ENCODE results near the gene MAP10.
A peak's percentile ranks its signal among the peaks of the same experiment; 100 is the strongest.
"Not testable (repeated sequence)": the region's sequence is repeated elsewhere in the genome, so short reads cannot be mapped to it uniquely, and the experiment has no call there.

The MAP10 gene, protein sequence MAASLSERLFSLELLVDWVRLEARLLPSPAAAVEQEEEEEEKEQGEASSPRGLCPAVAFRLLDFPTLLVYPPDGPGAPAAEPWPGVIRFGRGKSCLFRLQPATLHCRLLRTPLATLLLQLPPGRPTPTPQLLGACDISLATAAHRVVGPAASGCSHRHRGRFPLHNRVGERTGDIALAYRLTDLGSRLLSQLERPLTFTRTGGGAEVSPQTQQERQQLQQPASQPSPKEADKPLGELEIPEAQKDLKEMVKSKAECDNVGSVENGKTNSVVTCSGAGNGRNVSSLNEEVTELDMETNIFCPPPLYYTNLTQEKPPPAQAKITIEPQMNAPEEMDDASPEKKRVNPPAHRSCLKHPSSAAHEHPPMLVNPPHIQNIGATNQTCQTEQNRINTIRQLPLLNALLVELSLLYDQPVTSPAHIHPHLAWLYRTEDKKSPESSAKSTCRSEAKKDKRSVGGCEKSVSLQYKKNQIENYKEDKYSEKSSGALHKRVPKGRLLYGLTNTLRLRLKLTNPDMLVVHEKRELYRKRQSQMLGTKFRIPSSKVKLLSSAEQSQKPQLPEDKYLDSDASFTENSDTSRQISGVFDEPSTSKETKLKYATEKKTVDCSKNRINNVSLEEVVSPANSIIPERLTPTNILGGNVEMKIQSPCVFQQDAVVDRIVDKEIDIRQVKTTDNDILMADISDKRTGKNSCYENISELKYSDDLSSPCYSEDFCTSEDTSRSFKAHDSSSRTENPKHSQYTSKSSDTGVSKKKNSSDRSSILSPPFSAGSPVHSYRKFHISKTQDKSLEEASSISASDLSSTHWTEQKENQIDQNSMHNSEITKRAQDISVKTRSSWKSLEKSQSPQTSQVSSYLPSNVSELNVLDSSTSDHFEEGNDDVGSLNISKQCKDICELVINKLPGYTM

DNA sequence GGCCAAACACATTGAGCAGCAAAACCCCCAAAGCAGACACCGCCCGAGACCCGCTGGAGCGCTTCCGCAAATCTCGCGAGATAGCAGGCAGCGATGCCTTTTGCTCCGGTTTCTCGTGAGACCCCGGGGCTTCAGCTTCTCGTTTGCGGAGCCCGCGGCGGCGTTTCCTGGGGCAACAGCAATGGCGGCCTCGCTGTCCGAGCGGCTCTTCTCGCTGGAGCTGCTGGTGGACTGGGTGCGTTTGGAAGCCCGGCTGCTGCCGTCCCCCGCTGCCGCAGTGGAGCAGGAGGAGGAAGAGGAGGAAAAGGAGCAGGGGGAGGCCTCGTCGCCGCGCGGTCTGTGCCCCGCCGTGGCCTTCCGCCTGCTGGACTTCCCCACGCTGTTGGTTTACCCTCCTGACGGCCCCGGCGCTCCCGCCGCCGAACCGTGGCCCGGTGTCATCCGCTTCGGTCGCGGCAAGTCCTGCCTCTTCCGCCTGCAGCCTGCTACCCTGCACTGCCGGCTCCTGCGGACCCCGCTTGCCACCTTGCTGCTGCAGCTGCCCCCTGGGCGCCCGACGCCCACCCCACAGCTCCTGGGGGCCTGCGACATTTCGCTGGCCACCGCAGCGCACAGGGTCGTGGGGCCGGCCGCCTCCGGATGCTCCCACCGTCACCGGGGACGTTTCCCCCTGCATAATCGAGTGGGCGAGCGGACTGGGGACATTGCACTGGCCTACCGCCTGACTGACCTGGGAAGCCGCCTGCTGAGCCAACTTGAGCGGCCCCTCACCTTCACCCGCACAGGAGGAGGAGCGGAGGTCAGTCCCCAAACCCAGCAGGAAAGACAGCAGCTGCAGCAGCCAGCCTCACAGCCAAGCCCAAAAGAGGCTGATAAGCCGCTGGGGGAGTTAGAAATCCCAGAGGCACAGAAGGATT, at the start of gene MAP10:
MAP10 (plus strand) TSS at position 148 of the 917 bp plus-strand sequence; CDS start at position 182, 34 bp downstream.
- DNase-seq (ENCODE audit: low read depth), result peak; percentile 46

DNA sequence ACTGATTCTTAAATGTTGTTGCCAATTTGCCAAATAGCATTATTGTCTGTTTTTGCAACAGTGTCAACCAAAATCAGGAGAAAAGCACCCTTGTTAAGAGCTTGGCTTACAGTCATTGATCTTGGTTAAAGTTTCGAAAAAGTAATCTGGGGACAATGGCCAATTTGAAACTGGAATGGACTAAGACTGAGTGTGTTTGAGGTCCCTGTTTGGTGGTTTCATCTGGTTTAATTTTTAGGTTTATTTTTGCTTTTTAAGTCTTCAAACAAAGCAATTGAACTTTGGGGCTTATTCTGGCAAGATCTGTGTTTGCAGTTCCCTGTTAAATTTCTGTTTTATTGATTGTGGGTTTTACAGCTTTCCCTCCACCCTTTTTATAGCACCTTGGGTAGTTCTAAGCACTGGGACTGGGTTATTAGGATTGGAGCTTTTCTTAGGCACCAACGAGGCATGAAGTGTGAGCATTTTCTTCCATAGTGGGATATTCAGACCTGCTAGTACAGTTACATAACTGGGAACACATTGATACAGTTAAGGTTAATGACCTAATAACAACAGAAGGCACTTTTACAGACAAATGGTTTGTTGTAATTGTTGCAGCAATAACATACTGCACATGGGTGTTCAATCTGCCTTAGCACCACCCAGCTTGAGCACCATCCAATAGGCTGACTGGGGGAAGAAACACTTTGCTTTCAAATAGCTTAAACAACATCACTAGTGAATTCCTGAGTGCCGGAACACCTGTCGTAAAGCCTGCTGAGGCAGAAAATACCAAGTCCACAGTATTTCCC, 40.6 kb upstream of the MAP10 start:
- DNase-seq (ENCODE audit: low read depth), result no peak

DNA sequence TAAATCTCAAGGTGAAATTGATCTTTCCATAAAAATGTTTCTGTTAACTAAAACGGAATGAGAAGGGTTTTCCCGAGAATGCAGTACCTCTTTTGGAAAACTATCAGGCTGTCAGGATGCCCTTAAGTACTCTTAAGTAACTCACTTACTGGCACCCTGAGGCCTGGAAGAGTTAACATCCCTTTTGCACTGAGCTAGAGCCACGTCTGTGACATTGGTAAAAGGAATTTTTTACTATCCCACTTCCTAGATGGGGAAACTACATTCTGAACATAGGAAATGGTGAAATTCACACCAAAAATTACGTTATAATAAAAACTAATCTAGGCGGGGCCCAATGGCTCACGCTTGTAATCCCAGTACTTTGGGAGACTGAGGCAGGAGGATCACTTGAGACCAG, 39.7 kb upstream of the MAP10 start:
- no peak for DNase-seq (ENCODE audit: low read depth)

DNA sequence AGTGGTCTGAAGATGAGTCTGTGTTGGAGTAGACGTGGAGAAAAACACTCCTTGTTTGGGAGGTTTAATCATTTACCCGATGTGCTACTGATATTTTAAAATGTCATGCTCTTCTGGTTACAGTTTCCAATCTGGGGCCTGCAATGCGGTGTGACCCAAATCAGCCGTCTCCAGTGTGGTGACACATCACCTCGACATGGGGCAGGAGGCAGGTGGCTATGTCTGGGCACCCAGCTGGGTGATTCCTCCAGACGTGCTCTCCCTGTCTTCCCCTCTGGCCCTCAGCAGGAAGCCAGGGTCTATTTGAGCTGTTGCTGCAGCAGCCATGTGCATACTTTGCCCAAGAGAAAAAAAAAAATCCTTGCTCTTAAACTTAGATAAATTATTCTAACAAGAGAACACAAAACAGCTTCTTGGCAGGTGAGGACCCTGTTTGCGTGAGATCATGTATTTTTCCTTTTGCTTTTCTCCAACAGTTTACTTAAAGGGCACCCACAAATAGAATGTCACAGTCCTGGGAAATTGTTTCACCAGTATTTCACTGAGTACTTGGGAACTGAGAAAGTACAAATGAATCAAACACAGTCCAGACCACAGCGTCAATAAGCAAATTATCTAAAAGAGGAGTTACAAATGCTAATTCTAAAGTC, 38.9 kb upstream of the MAP10 start:
- DNase-seq (ENCODE audit: low read depth), result no peak

DNA sequence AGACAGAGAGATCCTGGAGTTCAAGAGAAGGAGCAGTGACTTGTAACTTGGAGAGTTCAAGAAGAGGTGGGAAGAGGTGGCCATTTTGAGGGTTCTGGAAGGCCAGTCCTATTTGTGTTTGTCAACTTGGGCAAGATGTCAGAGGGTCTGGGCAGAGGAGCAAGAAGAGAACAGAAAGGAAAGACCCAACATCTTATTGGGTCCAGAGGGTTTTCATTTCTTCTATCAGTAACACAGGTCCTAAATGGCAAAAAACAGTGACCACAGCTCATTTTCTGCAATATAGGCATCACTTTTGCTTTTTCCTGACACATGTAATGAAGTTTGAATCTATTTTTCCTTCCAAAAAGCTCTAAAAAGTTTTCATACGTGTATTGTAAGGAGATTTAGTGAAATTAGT, 38.3 kb upstream of the MAP10 start:
- DNase-seq (ENCODE audit: low read depth), result no peak

DNA sequence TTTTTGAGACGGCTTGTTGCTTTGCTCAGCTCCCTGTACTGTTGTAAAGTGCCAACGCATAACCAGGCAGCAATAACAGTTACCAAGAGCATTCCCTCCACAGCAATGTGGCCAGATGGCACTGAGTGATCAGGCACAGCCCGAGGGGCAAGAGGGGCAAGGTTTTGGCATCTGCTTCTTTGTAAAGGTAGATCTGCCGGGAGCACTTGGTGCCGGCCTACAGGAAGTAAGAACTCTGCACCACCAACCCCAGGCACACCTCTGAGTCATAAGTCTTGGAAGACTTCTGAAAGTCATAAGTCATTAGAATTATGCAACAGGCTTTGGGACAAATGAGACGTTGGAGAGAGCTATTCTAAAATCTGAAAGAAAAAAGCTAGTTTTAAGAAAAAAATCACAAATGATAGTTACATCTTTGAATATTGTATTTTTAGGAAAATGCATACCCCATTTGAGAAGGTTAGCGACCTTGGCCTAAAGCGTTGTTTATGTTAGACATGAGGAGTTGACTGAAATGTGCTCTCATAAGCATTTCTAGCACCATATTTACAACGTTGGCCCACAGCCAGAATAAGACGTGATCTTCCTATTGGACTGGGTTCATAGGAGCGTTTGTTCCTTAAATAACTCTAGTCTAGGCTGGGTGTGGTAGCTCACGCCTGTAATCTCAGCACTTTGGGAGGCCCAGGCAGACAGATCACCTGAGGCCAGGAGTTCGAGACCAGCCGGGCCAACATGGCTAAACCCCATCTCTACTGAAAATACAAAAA, 37.7 kb upstream of the MAP10 start:
- no peak for DNase-seq (ENCODE audit: low read depth)

DNA sequence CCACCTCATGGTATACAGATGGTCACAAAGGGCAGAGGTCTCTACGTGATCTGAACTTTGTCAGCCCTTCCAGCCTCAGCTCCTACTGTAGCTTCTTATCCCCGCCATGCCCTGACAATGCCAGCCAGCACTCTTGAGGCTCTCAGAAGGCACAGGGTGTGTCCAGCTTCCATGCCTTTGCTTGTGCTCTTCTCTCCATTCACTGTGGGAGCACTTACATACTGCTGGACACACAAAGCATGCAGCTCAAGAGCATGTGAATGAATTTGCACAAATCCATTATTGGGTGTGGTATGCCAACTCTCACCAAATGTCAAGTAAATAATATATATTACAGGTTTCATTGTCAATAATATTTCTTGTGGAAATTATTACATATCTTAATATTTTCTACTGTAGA, 36.4 kb upstream of the MAP10 start:
- DNase-seq (ENCODE audit: low read depth), result no peak

DNA sequence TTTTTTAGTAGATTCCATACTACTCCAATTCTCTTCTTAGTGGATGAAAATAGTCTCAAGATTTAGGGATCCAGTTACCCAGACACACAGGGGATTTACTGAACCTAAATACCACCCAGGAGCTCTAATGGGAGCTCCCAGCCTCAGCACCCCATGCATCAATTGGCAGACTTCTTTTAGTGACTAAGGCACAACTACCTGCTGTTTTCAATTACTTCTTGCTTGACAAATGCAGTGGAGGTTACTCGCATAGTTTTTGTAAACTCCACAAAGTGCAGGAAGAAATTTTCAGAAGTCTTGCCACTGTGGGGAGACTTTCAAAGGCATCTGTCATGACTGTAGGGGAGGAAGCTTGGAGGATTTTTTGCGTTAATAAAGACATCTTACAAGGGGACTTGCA, 35.5 kb upstream of the MAP10 start:
- no peak for DNase-seq (ENCODE audit: low read depth)

DNA sequence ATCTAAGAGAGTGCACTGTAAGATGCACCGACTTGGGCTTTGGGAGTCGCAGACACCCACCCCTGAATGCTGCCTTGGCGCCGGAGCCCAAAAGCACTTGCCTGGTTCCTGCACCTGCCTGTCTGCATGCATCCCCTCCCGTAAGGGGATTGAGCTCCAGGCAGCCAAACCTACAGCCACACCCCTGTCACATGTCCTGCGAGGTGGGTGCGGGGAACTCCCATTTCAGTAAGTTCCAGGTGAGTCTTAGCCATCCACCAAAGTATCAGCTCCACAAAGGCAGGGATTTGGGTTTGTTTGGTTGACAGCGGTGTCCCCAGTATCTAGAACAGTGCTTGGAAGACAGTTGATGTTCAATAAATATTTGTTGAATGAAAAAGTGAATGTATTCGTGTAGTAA, 31.5 kb upstream of the MAP10 start:
- no peak for DNase-seq (ENCODE audit: low read depth)

DNA sequence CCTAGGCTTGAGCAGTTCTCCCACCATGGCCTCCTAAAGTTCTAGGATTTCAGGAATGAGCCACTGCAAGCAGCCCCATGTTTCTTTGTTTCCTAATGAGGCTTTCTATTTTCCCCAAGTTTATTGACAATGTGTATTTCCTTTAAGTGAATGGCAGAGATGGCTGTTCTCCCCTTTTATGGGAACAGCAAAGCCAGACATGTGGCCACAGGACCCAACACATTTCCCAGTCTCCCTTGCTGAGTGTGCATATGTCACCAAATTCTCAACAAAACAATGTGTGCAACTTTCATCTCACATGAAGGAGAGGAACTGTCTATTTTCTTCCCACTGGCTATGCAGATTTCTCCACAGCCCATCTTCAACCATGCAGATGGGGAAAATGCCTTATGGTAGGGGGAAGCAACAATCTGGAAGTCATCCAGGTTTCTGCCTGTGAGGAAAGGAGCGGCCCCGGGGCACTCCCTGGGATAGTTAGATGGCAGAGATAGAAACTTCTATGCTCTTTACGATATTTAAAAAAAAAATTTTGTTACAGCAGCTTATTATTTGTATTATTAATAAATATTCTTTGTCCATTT, 28.6 kb upstream of the MAP10 start:
- no peak for DNase-seq (ENCODE audit: low read depth)

DNA sequence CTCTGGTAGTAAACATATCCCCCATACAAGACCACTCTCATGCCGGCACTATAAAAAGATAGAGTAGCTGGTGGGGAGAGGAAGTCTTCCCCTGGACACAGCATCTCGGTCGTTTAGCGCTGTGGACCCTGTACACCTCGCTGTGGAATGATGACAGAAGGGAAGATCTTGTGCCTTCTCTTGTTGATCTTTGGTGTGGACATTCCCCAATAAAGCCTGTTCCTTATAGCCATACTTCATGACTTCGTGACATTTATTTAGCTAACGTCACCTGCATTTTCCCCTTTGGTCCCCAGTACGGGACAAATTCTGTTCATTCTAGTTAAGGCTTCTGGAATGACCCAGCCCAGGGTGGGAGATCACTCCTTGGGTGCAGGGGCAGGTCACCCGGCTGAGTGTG, 24.9 kb upstream of the MAP10 start:
- no peak for DNase-seq (ENCODE audit: low read depth)

DNA sequence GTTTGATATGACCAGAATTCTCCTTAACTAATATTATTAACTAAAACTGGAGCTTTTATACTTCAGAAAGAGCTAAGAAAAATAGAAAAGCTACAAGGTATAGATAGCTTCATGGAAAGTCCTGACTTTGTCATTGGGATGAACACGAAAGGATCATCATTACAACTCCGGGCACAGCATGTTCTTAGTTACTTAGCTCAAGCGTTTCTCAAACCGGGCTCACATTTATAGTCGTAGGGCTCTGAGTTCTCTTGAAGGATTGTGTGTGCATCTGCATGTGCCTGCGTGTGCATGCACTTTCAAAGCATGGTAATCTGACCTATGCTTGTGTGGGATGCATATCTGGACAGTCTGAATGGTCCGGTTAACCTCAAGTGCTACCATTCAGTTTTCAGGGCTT, 20.4 kb upstream of the MAP10 start:
- no peak for DNase-seq (ENCODE audit: low read depth)

DNA sequence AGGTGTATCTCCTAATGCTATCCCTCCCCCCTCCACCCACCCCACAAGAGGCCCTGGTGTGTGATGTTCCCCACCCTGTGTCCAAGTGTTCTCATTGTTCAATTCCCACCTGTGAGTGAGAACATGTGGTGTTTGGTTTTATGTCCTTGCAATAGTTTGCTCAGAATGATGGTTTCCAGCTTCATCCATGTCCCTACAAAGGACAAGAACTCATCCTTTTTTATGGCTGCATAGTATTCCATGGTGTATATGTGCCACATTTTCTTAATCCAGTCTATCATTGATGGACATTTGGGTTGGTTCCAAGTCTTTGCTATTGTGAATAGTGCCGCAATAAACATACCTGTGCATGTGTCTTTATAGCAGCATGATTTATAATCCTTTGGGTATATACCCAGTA, 19.6 kb upstream of the MAP10 start:
- DNase-seq (ENCODE audit: low read depth), result not testable (repeated sequence)

DNA sequence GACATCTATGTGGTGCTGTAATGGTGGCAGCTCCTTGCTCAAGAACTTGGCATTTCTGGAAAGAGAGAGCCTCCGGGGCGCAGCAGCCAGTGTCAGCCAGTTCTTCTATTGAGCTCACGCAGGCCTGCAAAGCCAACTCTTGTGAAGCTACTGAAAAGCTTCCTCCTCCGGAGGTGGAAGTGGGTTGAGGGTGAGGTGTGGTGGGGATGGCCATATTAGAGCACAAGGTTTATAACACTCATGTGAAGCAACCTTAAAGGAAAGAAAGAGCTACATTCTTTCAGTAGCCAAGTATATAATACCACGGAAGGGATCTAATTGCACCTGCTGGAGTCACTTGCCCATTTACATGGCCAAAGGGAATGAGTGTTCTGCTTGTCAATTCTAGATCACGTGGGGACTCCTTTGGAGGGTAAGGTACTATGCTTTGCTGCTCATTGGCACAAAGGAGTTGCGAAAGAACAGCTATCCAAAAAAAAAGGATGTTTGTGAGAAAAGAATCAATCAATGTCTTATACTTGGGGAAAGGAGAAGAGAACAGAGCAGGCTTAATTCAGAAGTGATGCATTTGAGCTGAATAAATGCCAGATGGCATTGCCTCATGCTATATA, 18.3 kb upstream of the MAP10 start:
- DNase-seq (ENCODE audit: low read depth), result no peak

DNA sequence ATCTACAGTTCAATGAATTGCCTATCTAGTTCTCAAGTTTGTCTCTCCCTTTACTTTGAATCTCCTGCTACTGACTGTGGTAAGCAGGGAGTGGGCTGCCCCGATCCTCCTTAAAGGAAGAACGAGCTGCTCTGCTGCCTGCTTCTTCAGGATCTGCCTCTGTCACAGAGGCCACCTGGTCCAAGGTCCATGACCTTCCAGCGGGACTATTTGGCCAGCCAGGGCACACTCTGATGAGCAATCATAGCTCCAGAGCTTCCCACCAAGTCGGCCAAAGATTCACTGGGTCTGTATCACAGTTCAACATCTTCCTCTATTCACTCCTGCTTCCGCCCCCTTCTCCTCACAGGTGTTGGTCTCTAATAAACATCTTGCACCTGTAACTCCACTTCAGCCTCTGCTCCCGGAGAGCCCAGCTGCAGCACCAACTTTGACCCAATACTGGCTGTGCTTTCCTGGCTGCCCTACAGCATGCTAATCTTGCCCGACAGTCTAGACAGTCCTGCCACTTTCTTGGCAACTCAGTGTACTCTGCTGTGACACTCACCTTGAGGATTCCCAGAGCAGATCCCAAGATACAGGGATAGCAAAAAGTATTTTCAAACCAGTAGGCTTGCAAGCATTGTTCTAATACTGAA, 16.9 kb upstream of the MAP10 start:
- no peak for DNase-seq (ENCODE audit: low read depth)

DNA sequence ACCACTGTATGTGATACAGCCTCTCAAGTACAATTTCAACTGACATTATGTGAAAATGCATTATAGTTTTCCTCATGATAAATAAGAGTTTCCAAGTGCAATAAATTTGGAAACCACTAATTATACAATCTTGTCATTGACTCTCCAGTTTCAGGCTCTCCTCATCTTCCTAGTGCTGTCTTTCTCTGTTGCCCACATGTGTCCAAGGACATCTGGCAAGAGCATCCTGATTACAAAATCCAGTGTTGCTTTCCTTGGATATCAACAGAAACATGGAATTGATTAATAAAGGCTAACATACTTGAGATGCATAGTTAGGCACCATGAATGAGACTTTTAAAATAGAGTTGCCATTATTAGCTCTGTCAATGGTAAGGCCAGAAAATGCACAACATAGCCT, 15.6 kb upstream of the MAP10 start:
- DNase-seq (ENCODE audit: low read depth), result no peak

DNA sequence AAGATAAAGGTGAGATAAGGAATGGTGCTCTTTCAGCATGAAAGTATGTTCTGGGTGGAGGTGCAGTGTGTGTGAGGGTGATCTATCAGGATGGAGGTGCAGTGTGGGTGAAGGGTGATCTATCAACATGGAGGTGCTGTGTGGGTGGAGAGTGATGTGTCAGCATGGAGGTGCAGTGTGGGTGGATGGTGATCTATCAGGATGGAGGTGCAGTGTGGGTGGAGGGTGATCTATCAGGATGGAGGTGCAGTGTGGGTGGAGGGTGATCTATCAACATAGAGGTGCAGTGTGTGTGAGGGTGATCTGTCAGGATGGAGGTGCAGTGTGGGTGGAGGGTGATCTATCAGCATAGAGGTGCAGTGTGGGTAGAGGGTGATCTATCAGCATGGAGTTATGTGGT, 12.3 kb upstream of the MAP10 start:
- DNase-seq (ENCODE audit: low read depth), result no peak

DNA sequence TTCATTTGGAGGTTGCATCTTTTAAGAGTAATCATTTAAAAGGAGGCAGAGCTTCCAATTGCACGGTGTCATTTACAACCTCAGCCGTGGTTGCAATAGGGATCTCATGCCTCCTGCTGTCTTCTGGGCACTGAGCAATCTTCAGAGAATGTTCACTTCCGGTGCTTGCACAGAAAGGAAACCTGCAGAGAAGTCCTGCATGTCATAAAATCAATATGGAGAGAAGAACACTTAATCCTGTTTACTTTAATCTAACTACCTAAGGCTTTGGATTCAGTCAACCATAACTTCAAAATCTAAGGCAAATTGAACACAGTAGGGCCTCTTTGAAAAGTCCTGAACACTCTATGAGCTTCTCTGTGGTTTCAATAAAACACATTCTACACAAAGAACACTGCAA, 11.3 kb upstream of the MAP10 start:
- no peak for DNase-seq (ENCODE audit: low read depth)

All from activated T-helper 1 cell treated with Interleukin-2 at 50 U/mL for 16 hours (primary cell).